ENCODE results near the gene AQP5. TPM values are rescaled to one million over a fixed set of nuclear protein-coding genes. Genes with fewer than 3 reads are reported as not detected.

Gene AQP5
- total RNA-seq, 2 donors from 2014 or later, result 0.42 to 0.54 TPM

GRCh38 chr12:49925433-49926204, 36.1 kb upstream of the AQP5 start:
- no peak for ATAC-seq (ENCODE audit: insufficient number of reproducible peaks, low FRiP score, low read depth)

DNA sequence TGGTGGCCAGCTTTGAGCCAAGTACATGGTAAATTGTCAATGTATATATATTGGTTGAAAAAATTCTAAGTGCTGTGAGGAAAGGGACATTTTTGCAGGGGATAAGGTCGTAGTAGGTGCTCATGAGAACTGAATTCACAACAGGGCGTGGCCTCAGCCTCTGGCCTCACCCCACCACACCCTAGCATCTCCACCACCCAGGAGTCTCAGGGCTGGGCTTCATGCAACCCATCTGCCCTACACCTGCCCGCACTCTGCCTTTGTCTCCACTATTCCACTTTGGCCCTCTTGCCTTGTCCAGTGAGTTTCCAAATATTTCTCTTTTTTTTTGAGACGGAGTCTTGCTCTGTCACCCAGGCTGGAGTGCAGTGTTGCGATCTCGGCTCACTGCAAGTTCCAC, 33.2 kb upstream of the AQP5 start:
- Histone ChIP-seq H3K4me3 (no peak overlapping the region), H3K27ac (no peak overlapping the region), H3K4me1 (ENCODE audit: control insufficient read depth in 1 of 2, low read depth in 2 of 2) (no peaks in the 10 kb centered on the region), H3K9me3 (no peaks in the 10 kb centered on the region), H3K27me3 (replicated peaks; ENCODE audit: insufficient read depth) (no peaks in the 10 kb centered on the region), H3K36me3 (no peaks in the 10 kb centered on the region)
- TF ChIP-seq, protein P1, sequence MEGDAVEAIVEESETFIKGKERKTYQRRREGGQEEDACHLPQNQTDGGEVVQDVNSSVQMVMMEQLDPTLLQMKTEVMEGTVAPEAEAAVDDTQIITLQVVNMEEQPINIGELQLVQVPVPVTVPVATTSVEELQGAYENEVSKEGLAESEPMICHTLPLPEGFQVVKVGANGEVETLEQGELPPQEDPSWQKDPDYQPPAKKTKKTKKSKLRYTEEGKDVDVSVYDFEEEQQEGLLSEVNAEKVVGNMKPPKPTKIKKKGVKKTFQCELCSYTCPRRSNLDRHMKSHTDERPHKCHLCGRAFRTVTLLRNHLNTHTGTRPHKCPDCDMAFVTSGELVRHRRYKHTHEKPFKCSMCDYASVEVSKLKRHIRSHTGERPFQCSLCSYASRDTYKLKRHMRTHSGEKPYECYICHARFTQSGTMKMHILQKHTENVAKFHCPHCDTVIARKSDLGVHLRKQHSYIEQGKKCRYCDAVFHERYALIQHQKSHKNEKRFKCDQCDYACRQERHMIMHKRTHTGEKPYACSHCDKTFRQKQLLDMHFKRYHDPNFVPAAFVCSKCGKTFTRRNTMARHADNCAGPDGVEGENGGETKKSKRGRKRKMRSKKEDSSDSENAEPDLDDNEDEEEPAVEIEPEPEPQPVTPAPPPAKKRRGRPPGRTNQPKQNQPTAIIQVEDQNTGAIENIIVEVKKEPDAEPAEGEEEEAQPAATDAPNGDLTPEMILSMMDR (IDR thresholded peaks at IDR 0.05), result no peak
- ATAC-seq (ENCODE audit: insufficient number of reproducible peaks, low FRiP score, low read depth) (no peak), DNase-seq (ENCODE audit: low spot score) (no peak)

More at GRCh38 chr12:49925433-49926204, 36.1 kb upstream of the AQP5 start:
- no peak overlapping the region for H3K4me3 ChIP-seq
- H3K27ac ChIP-seq, result no peak overlapping the region
- H3K27me3 ChIP-seq (replicated peaks; ENCODE audit: insufficient read depth), result no peaks in the 10 kb centered on the region
- H3K9me3 ChIP-seq, result no peaks in the 10 kb centered on the region
- TF ChIP-seq, protein P1 (IDR thresholded peaks at IDR 0.05), result no peak
- H3K36me3 ChIP-seq, result no peaks in the 10 kb centered on the region
- DNase-seq (ENCODE audit: low spot score), result no peak
- no peaks in the 10 kb centered on the region for H3K4me1 ChIP-seq (ENCODE audit: control insufficient read depth in 1 of 2, low read depth in 2 of 2)

- Histone ChIP-seq H3K4me3 (no peak overlapping the region), H3K4me1 (ENCODE audit: control insufficient read depth in 1 of 2, low read depth in 2 of 2) (no peaks in the 10 kb centered on the region), H3K36me3 (no peaks in the 10 kb centered on the region), H3K27ac (no peak overlapping the region), H3K27me3 (replicated peaks; ENCODE audit: insufficient read depth) (no peaks in the 10 kb centered on the region), H3K9me3 (no peaks in the 10 kb centered on the region)
- DNase-seq (ENCODE audit: low spot score), result no peak
- TF ChIP-seq, protein P1 (IDR thresholded peaks at IDR 0.05), result no peak
- no peak for ATAC-seq (ENCODE audit: insufficient number of reproducible peaks, low FRiP score, low read depth)
These were observed 32.1 kb upstream of the AQP5 start for GRCh38 chr12:49929581-49929980.

- DNase-seq (ENCODE audit: low spot score), result no peak
- Histone ChIP-seq H3K4me1 (ENCODE audit: control insufficient read depth in 1 of 2, low read depth in 2 of 2) (no peaks in the 10 kb centered on the region), H3K9me3 (no peaks in the 10 kb centered on the region), H3K27ac (no peak overlapping the region), H3K4me3 (no peak overlapping the region), H3K27me3 (replicated peaks; ENCODE audit: insufficient read depth) (no peaks in the 10 kb centered on the region), H3K36me3 (no peaks in the 10 kb centered on the region)
- TF ChIP-seq, protein P1 (IDR thresholded peaks at IDR 0.05), result no peak
- no peak for ATAC-seq (ENCODE audit: insufficient number of reproducible peaks, low FRiP score, low read depth)
These were observed 31.0 kb upstream of the AQP5 start for GRCh38 chr12:49930515-49931288.

DNA sequence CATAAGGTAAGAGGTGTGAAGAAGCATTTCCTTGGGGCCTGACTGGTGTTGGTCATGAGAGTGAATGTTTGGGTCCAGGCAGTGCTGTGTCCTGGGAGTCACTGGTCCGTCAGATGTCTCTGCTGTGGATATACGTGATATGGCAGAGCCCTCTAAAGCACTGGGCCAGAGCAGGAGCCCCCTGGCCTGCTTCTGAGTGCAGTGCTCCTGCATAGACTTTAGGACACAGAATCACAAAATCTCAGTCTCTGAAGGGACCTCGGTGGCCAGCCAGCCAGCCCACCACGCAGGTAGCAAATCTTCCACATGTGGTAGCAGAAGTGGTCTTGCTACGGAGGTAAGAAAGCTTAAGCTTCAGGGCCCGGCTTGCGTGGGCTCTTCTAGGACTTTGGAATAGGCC, 29.6 kb upstream of the AQP5 start:
- Histone ChIP-seq H3K36me3 (no peaks in the 10 kb centered on the region), H3K27me3 (replicated peaks; ENCODE audit: insufficient read depth) (no peaks in the 10 kb centered on the region), H3K4me1 (ENCODE audit: control insufficient read depth in 1 of 2, low read depth in 2 of 2) (no peaks in the 10 kb centered on the region), H3K27ac (no peak overlapping the region), H3K4me3 (no peak overlapping the region), H3K9me3 (no peaks in the 10 kb centered on the region)
- TF ChIP-seq, protein P1 (IDR thresholded peaks at IDR 0.05), result no peak
- ATAC-seq (ENCODE audit: insufficient number of reproducible peaks, low FRiP score, low read depth) (no peak), DNase-seq (ENCODE audit: low spot score) (no peak)

Data from thoracic aorta (tissue), 2 donors.